A549 treated with ZK216348 at 1 μM for 4 hours (cell line): Measurements from ENCODE around the gene DLGAP5. TPM values are rescaled to one million over a fixed set of nuclear protein-coding genes. Genes with fewer than 3 reads are reported as not detected.

Source experiments
- total RNA-seq: library from RNA; stranded (reverse); fragments of 200-300 nt; extraction: Qiagen RNA extraction; gene quantifications from 5 replicates; pipeline ENCODE4 v1.2.3, GENCODE V29; 2022; ENCODE audit warnings: low read depth

The DLGAP5 gene, protein sequence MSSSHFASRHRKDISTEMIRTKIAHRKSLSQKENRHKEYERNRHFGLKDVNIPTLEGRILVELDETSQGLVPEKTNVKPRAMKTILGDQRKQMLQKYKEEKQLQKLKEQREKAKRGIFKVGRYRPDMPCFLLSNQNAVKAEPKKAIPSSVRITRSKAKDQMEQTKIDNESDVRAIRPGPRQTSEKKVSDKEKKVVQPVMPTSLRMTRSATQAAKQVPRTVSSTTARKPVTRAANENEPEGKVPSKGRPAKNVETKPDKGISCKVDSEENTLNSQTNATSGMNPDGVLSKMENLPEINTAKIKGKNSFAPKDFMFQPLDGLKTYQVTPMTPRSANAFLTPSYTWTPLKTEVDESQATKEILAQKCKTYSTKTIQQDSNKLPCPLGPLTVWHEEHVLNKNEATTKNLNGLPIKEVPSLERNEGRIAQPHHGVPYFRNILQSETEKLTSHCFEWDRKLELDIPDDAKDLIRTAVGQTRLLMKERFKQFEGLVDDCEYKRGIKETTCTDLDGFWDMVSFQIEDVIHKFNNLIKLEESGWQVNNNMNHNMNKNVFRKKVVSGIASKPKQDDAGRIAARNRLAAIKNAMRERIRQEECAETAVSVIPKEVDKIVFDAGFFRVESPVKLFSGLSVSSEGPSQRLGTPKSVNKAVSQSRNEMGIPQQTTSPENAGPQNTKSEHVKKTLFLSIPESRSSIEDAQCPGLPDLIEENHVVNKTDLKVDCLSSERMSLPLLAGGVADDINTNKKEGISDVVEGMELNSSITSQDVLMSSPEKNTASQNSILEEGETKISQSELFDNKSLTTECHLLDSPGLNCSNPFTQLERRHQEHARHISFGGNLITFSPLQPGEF
- 25.5 to 43.4 TPM (median 33.1 TPM) in 5 replicates for total RNA-seq

DNA sequence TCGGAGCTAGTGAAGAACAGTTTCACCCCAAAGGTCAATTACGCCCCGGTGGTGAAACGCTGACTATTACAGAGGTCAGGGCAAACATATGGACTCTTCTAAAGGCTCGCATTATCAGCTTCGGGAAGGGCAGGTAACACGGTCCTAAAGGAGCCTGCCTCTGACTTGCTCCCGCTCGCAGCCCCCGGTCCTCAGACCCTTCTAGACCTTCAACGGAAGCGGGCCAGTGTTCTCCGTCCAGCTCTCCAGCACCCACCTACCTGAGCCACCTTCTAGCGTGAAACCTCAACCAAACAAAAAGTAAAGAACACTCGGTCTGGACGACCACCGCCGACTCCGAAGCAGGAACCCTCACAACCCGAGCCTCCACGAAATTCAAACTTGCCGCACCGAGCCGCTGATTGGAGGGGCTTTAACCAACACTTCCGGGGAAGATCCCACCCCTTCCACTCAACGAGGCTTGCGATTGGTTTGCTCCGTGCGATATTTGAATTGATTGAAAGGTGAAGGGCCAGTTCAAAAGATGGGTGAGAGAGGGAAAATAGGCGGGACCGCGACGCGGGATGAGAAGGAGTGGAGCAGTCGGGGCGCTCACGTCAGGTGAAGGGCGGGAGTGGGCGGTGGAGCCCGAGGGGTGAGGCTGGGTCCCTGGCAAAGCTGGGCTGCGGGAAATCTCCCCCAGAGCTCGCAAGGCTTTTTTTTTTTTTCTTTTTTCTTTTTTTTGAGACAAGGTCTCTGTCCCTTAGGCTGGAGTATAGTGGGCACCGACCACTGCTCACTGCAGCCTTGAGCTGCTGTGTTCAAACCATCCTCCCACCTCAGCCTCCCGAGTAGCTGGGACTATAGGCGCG lies at the start of gene DLGAP5:
DLGAP5 (minus strand) TSS at position 383 of the 851 bp plus-strand sequence. CDS start 2,406 bp downstream, outside the sequence.

DNA sequence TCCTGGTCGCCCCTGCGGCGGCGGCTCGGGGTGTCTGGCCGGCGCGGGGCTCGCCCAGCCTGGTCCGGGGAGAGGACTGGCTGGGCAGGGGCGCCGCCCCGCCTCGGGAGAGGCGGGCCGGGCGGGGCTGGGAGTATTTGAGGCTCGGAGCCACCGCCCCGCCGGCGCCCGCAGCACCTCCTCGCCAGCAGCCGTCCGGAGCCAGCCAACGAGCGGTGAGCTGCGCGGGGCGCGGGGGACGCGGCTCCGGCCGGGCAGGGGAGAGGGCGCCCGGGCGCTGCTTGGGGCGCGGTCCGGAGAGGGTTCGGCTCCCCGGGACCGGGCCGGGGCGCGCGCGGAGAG lies 62.3 kb downstream of the DLGAP5 start, which contains the start of gene LGALS3:
LGALS3 (plus strand) TSS at position 167 of the 342 bp plus-strand sequence. CDS start 8,122 bp downstream, outside the sequence.

Other genes with a start within 250 kb of the DLGAP5 start
- gene WDHD1, start 164.5 kb downstream of the DLGAP5 start, total RNA-seq: 9.3 to 17.0 TPM (median 12.5 TPM) in 5 replicates
- gene SOCS4, start 164.3 kb downstream of the DLGAP5 start, total RNA-seq: 5.5 to 9.9 TPM (median 8.3 TPM) in 5 replicates
- 92.4 to 126 TPM (median 120 TPM) in 5 replicates for gene MAPK1IP1L, start 139.9 kb downstream of the DLGAP5 start, total RNA-seq
- 141 to 205 TPM (median 164 TPM) in 5 replicates for gene LGALS3, start 62.3 kb downstream of the DLGAP5 start, total RNA-seq
- 11.0 to 15.0 TPM (median 14.7 TPM) in 5 replicates for gene FBXO34, start 79.8 kb upstream of the DLGAP5 start, total RNA-seq
- 3.6 to 5.8 TPM (median 5.1 TPM) in 5 replicates for gene ATG14, start 220.2 kb upstream of the DLGAP5 start, total RNA-seq
- gene TBPL2, start 249.0 kb upstream of the DLGAP5 start, total RNA-seq: not detected in 5 replicates